GM12892 (cell line): ENCODE data around the gene GNAQ.

ENCODE experiments used
- DNase-seq: peaks from one replicate; pipeline ENCODE4 v3.0.0; 2011; ENCODE audit not compliant: insufficient read length
- FAIRE-seq: peaks from 2 replicates; lab custom pipeline; 2011; peaks lifted over from hg19 to GRCh38; lab: Jason Lieb, UNC
- POLR2A ChIP-seq: IDR thresholded peaks from 2 replicates; pipeline ENCODE4 v1.6.1; 2011; ENCODE audit warnings: low read depth, low read length, control low read depth
- POLR2AphosphoS5 ChIP-seq: IDR thresholded peaks from 2 replicates; pipeline ENCODE4 v1.6.1; 2011; ENCODE audit warnings: low read depth, low read length, control low read depth
- TAF1 ChIP-seq: IDR thresholded peaks from 2 replicates; pipeline ENCODE4 v1.6.1; 2011; ENCODE audit warnings: low read depth, mild to moderate bottlenecking, control low read depth, low read length, borderline replicate concordance

Gene GNAQ

GRCh38 chr9:77997611-77998284, 33.9 kb downstream of the GNAQ start:
- FAIRE-seq (no peak), DNase-seq (no peak)
- TF ChIP-seq POLR2AphosphoS5 (no peak), TAF1 (no peak), POLR2A (no peak)

GRCh38 chr9:77996696-77997095, 34.9 kb downstream of the GNAQ start:
- TF ChIP-seq POLR2A, result no peak
- no peak for TF ChIP-seq POLR2AphosphoS5
- no peak for TF ChIP-seq TAF1
- FAIRE-seq (no peak), DNase-seq (no peak)

GRCh38 chr9:77991191-77991590, 40.4 kb downstream of the GNAQ start:
- TF ChIP-seq POLR2A (no peak), TAF1 (no peak), POLR2AphosphoS5 (no peak)

GRCh38 chr9:77989909-77990308, 41.7 kb downstream of the GNAQ start:
- TF ChIP-seq TAF1 (no peak), POLR2AphosphoS5 (no peak), POLR2A (no peak)
- DNase-seq (no peak), FAIRE-seq (no peak)

More at GRCh38 chr9:77991191-77991590, 40.4 kb downstream of the GNAQ start:
- DNase-seq, result no peak
- FAIRE-seq, result no peak

- FAIRE-seq (no peak), DNase-seq (no peak)
- TF ChIP-seq TAF1, result no peak
- no peak for TF ChIP-seq POLR2A
- TF ChIP-seq POLR2AphosphoS5, result no peak
Observed at GRCh38 chr9:77989458-77989857, 42.2 kb downstream of the GNAQ start.

- no peak for TF ChIP-seq POLR2AphosphoS5
- no peak for TF ChIP-seq TAF1
- TF ChIP-seq POLR2A, result no peak
- no peak for FAIRE-seq
Observed at GRCh38 chr9:77988630-77989029, 43.0 kb downstream of the GNAQ start.

GRCh38 chr9:77987880-77988525, 43.6 kb downstream of the GNAQ start:
- TF ChIP-seq TAF1 (no peak), POLR2AphosphoS5 (no peak), POLR2A (no peak)
- FAIRE-seq, result no peak
- no peak for DNase-seq

More at GRCh38 chr9:77988630-77989029, 43.0 kb downstream of the GNAQ start:
- no peak for DNase-seq

GRCh38 chr9:77987081-77987656, 44.4 kb downstream of the GNAQ start:
- DNase-seq, result no peak
- FAIRE-seq, result no peak
- TF ChIP-seq TAF1 (no peak), POLR2A (no peak), POLR2AphosphoS5 (no peak)

- FAIRE-seq, result no peak
- no peak for DNase-seq
- TF ChIP-seq POLR2A (no peak), POLR2AphosphoS5 (no peak), TAF1 (no peak)
Observed at GRCh38 chr9:77985996-77986395, 45.6 kb downstream of the GNAQ start.

GRCh38 chr9:77983320-77983662, 48.3 kb downstream of the GNAQ start:
- DNase-seq (no peak), FAIRE-seq (no peak)
- no peak for TF ChIP-seq POLR2AphosphoS5
- TF ChIP-seq POLR2A, result no peak
- TF ChIP-seq TAF1, result no peak

- no peak for FAIRE-seq
- TF ChIP-seq POLR2A, result no peak
- TF ChIP-seq TAF1, result no peak
- TF ChIP-seq POLR2AphosphoS5, result no peak
Observed at GRCh38 chr9:77982581-77983319, 48.9 kb downstream of the GNAQ start.

GRCh38 chr9:77981907-77982306, 49.7 kb downstream of the GNAQ start:
- DNase-seq, result no peak
- no peak for FAIRE-seq
- TF ChIP-seq POLR2A (no peak), POLR2AphosphoS5 (no peak), TAF1 (no peak)

More at GRCh38 chr9:77982581-77983319, 48.9 kb downstream of the GNAQ start:
- DNase-seq, result no peak

GRCh38 chr9:77981332-77981731, 50.3 kb downstream of the GNAQ start:
- no peak for TF ChIP-seq POLR2A
- no peak for TF ChIP-seq POLR2AphosphoS5
- TF ChIP-seq TAF1, result no peak
- FAIRE-seq (no peak), DNase-seq (no peak)
